ENCODE results near the gene CCKAR.

DNA sequence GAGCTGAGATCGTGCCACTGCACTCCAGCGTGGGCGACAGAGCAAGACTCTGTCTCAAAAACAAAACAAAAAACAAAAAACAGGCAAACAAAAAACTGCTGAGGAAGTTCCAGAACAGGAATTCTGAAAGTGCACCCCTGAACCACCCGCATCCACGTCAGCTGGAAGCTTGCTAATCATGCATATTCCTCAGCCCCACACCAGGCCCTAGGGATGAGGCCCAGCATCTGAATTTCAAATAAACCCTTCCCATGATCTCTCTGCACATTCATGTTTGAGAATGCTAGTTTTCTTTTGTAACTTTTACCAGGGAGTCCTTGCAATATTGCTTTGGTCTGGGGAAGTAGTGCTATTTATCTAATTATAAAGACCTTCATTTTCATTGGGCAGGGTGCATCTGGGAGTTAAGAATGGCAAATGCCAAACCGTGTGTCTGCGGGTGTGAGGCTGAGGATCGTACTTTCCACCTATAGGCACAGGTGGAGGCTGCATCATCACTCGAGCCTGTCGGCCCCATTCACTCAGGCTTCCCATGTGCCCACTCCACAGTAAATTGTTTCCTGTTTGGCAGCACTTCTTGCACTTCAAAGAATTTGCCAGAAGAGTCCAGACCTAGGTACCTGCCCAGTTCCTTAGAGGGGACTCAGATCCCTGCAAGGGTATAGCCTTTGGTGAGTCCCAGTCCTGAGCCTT lies 23.6 kb downstream of the CCKAR start:
- TF ChIP-seq, protein P1, sequence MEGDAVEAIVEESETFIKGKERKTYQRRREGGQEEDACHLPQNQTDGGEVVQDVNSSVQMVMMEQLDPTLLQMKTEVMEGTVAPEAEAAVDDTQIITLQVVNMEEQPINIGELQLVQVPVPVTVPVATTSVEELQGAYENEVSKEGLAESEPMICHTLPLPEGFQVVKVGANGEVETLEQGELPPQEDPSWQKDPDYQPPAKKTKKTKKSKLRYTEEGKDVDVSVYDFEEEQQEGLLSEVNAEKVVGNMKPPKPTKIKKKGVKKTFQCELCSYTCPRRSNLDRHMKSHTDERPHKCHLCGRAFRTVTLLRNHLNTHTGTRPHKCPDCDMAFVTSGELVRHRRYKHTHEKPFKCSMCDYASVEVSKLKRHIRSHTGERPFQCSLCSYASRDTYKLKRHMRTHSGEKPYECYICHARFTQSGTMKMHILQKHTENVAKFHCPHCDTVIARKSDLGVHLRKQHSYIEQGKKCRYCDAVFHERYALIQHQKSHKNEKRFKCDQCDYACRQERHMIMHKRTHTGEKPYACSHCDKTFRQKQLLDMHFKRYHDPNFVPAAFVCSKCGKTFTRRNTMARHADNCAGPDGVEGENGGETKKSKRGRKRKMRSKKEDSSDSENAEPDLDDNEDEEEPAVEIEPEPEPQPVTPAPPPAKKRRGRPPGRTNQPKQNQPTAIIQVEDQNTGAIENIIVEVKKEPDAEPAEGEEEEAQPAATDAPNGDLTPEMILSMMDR (IDR thresholded peaks at IDR 0.05; ENCODE audit: poor library complexity), result no peak
- TF ChIP-seq EZH2 (IDR thresholded peaks at IDR 0.05; ENCODE audit: borderline replicate concordance) (no peak), EZH2phosphoT487 (IDR thresholded peaks at IDR 0.05; ENCODE audit: low read depth, severe bottlenecking, unreplicated experiment) (no peak)
